Stimulated activated CD4-positive, alpha-beta T cell treated with anti-CD3 and anti-CD28 coated beads, Interleukin-2, amount 100 ng/mL, for 4 hours (primary cell): ENCODE measurements around the gene ARHGEF39.
"Not testable (repeated sequence)": the region's sequence is repeated elsewhere in the genome, so short reads cannot be mapped to it uniquely, and the experiment has no call there.

Source experiments
- DNase-seq: peaks from one replicate; pipeline ENCODE4 v3.0.0-alpha.2; 2020; ENCODE audit warnings: low read depth

The ARHGEF39 gene

GRCh38 chr9:35618325-35618727 is 46.7 kb downstream of the ARHGEF39 start, which contains the start of gene CD72:
CD72 (minus strand) TSS chr9:35618413; CDS start chr9:35618303, 110 bp downstream.
- no peak for DNase-seq

GRCh38 chr9:35617548-35617947 is 47.4 kb downstream of the ARHGEF39 start:
- no peak for DNase-seq

- DNase-seq: peak; percentile 44
Observed at GRCh38 chr9:35616681-35617459, 48.1 kb downstream of the ARHGEF39 start.

GRCh38 chr9:35615981-35616680 is 48.9 kb downstream of the ARHGEF39 start:
- no peak for DNase-seq

GRCh38 chr9:35612843-35613242 is 52.2 kb downstream of the ARHGEF39 start:
- DNase-seq: no peak

GRCh38 chr9:35612066-35612465 is 52.9 kb downstream of the ARHGEF39 start:
- DNase-seq: not testable (repeated sequence)

GRCh38 chr9:35611230-35611797 is 53.7 kb downstream of the ARHGEF39 start:
- DNase-seq: peak; percentile 42

GRCh38 chr9:35609820-35610163 is 55.2 kb downstream of the ARHGEF39 start:
- DNase-seq: no peak
